ENCODE results near the gene WASF2. TPM values are rescaled to one million over a fixed set of nuclear protein-coding genes. Genes with fewer than 3 reads are reported as not detected.

The WASF2 gene
- total and polyA plus RNA-seq, 2 of the 13 experiments (the other 11 are each of a cell fraction or from before 2014, with no cell fraction given): 10.4 to 27.7 TPM

DNA sequence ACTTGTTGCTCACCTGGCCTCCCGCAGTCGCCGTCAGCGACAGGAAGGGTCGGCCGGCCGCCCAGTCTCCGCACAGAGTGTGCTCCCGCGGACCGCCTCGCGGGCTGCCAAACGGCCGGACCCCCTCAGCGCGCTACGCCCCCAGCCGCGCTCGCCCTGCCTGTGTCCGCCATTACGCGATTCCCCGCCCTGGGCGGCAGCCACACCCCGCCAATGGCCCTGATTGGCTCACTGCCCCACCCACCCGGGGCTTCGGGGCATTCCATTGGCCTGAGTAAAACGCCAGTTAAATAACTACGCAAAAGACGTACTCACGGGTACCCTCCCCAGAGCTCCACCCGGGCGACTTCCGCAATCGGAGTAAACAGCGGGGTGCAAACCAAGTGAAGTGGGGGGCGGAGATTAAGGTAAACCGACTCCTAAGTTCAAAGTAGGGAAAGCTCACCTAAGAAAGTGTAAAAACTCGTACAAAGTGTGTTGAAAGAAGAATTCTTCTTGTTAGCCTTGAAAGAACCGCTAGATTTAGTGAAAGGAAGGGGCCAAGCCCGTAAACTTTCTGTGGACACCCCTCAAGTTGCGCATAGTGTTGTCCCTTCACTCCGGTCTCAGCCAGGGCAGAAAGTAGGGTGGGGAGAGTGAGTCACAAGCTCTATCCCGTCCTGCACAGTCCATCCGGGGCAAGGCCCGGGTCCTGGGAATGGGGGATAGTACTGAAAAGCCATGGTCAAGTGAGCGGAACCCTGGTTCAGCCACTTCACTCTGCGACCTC lies at the start of gene WASF2 (continued):
- TF ChIP-seq TCF12 (IDR thresholded peaks at IDR 0.05) (no peak), TCF12 (CRISPR knock-in tag; IDR thresholded peaks at IDR 0.05) (no peak), RNF2 (conservative IDR thresholded peaks at IDR 0.05; ENCODE audit: low read depth) (no peak), SOX6 (IDR thresholded peaks at IDR 0.05) (no peak), SOX6 (CRISPR knock-in tag; IDR thresholded peaks at IDR 0.05) (peak; percentile 41), CREBL2 (CRISPR knock-in tag; IDR thresholded peaks at IDR 0.05; ENCODE audit: borderline replicate concordance) (no peak; the same call in 1 of the 2 replicates), ZNF766 (CRISPR knock-in tag; IDR thresholded peaks at IDR 0.05; ENCODE audit: borderline replicate concordance) (peak; percentile 29; the same call in 1 of the 2 replicates), ZNF883 (CRISPR knock-in tag; IDR thresholded peaks at IDR 0.05; ENCODE audit: not compliant biosample characterization) (peak; percentile 24), HOXA7 (CRISPR knock-in tag; IDR thresholded peaks at IDR 0.05) (no peak), ZNF614 (CRISPR knock-in tag; IDR thresholded peaks at IDR 0.05; ENCODE audit: borderline replicate concordance) (peak; percentile 17; the same call in 1 of the 2 replicates), MXI1 (IDR thresholded peaks at IDR 0.05; ENCODE audit: borderline replicate concordance, low read depth, low read length) (peak; percentile 47; the same call in 1 of the 3 replicates), ZNF251 (CRISPR knock-in tag; IDR thresholded peaks at IDR 0.05) (no peak), ARID3A (IDR thresholded peaks at IDR 0.05; ENCODE audit: low read depth, low read length) (no peak), SMC3 (IDR thresholded peaks at IDR 0.05; ENCODE audit: low read length) (no peak), ZBTB21 (CRISPR knock-in tag; IDR thresholded peaks at IDR 0.05) (peak; percentile 42; the same call in 1 of the 2 replicates), HNRNPL (IDR thresholded peaks at IDR 0.05; ENCODE audit: low read depth, low read length) (no peak), ZNF24 (IDR thresholded peaks at IDR 0.05) (0 out of 2 replicates have a peak, but pooled peaks have one; percentile 12), THAP11 (CRISPR knock-in tag; IDR thresholded peaks at IDR 0.05) (peak; percentile 77), E2F2 (CRISPR knock-in tag; IDR thresholded peaks at IDR 0.05; ENCODE audit: borderline replicate concordance) (peak; percentile 33; the same call in 1 of the 2 replicates), ZSCAN21 (CRISPR knock-in tag; IDR thresholded peaks at IDR 0.05; ENCODE audit: borderline replicate concordance) (peak; percentile 13; the same call in 1 of the 2 replicates), ZNF652 (CRISPR knock-in tag; IDR thresholded peaks at IDR 0.05; ENCODE audit: borderline replicate concordance, low read depth) (no peak), CEBPG (CRISPR knock-in tag; IDR thresholded peaks at IDR 0.05) (no peak; the same call in 1 of the 2 replicates), ZNF331 (CRISPR knock-in tag; IDR thresholded peaks at IDR 0.05) (peak; percentile 37; the same call in 1 of the 2 replicates), NKX3-1 (CRISPR knock-in tag; IDR thresholded peaks at IDR 0.05) (no peak)
- TF ChIP-seq, protein P1, sequence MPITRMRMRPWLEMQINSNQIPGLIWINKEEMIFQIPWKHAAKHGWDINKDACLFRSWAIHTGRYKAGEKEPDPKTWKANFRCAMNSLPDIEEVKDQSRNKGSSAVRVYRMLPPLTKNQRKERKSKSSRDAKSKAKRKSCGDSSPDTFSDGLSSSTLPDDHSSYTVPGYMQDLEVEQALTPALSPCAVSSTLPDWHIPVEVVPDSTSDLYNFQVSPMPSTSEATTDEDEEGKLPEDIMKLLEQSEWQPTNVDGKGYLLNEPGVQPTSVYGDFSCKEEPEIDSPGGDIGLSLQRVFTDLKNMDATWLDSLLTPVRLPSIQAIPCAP (CRISPR knock-in tag; IDR thresholded peaks at IDR 0.05; ENCODE audit: low read depth): no peak
- TF ChIP-seq, protein P2, sequence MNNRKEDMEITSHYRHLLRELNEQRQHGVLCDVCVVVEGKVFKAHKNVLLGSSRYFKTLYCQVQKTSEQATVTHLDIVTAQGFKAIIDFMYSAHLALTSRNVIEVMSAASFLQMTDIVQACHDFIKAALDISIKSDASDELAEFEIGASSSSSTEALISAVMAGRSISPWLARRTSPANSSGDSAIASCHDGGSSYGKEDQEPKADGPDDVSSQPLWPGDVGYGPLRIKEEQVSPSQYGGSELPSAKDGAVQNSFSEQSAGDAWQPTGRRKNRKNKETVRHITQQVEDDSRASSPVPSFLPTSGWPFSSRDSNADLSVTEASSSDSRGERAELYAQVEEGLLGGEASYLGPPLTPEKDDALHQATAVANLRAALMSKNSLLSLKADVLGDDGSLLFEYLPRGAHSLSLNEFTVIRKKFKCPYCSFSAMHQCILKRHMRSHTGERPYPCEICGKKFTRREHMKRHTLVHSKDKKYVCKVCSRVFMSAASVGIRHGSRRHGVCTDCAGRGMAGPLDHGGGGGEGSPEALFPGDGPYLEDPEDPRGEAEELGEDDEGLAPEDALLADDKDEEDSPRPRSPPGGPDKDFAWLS (CRISPR knock-in tag; IDR thresholded peaks at IDR 0.05; ENCODE audit: borderline replicate concordance): no peak
